Esophagus squamous epithelium (tissue), 5 donors: ENCODE results near the gene IL31. TPM values are rescaled to one million over a fixed set of nuclear protein-coding genes. Genes with fewer than 3 reads are reported as not detected.

ENCODE experiments used
- DNase-seq: peaks from one replicate; lab custom pipeline; 2025; lab: John Stamatoyannopoulos, UW
- H3K27ac ChIP-seq, 4 donors: fragments of 200-600 bp; sonication (generic); one replicate each; pipeline ENCODE4 v1.5.1; 2016 to 2019; ENCODE audit warnings: mild to moderate bottlenecking in 1 of 4
- H3K27me3 ChIP-seq, 4 donors: fragments of 200-600 bp; sonication (generic); 1 replicate in 3 of 4; 2 replicates in 1 of 4; pipeline versions ENCODE4 v1.5.1 to v1.6.0; 2017 to 2021; ENCODE audit warnings: antibody characterized with exemption in 1 of 4
- H3K36me3 ChIP-seq, 3 donors: fragments of 200-600 bp; sonication (generic); one replicate each; pipeline ENCODE4 v1.5.1; 2016 to 2019
- H3K4me1 ChIP-seq, 3 donors: fragments of 200-600 bp; sonication (generic); one replicate each; pipeline ENCODE4 v1.5.1; 2017 to 2019
- H3K4me3 ChIP-seq, 4 donors: fragments of 200-600 bp; sonication (generic); 1 replicate in 3 of 4; 2 replicates in 1 of 4; pipeline ENCODE4 v1.5.1; 2016 to 2019; ENCODE audit warnings: mild to moderate bottlenecking in 2 of 4, moderate library complexity in 1 of 4
- H3K9me3 ChIP-seq, 3 donors: fragments of 200-600 bp; sonication (generic); one replicate each; pipeline ENCODE4 v1.5.1; 2016 to 2019
- CTCF ChIP-seq, 6 experiments: fragments of 450-650 bp in 4 of 6; fragments of 200-600 bp in 2 of 6; sonication (generic) in 2 of 6; IDR thresholded peaks; one replicate each; pipeline ENCODE4 v1.5.1; 2016 to 2019; ENCODE audit warnings: antibody characterized with exemption in 6 of 6, mild to moderate bottlenecking in 4 of 6, moderate library complexity in 4 of 6
- POLR2A ChIP-seq, 4 donors: fragments of 450-650 bp; IDR thresholded peaks; one replicate each; pipeline ENCODE4 v1.6.1; 2017; ENCODE audit warnings: antibody characterized with exemption in 4 of 4, mild to moderate bottlenecking in 4 of 4, moderate library complexity in 3 of 4
- WGBS, 2 donors: methylation state at CpG; one replicate each; pipeline ENCODE4 v1.1.5; 2018; 5-methylcytosine and 5-hydroxymethylcytosine counted together
- intact Hi-C: fragments of 100-400 bp; cut with DNase I; formaldehyde crosslinking; loops from one replicate; pipeline ENCODE4 v1.15.0; 2022
- total RNA-seq, 4 donors: library from RNA; depleted of rRNA; stranded (reverse); fragments of >200 nt; gene quantifications; one replicate each; pipeline ENCODE4 v1.1.0, GENCODE V29; 2016
- donor health status: DM: yes; HTN: yes; CAD: no.

IL31 gene
- total RNA-seq, 4 donors from 2014 or later, result not detected

- no peaks in the 10 kb centered on the region for H3K9me3 ChIP-seq
- no peak overlapping the region for H3K4me3 ChIP-seq
- intact Hi-C loops, result no loop called here
- H3K36me3 ChIP-seq, result peaks cover 0 to 16% (median 0%) of the 10 kb centered on the region in 3 donors
- H3K27me3 ChIP-seq, result no peaks in the 10 kb centered on the region
- no peaks in the 10 kb centered on the region for H3K4me1 ChIP-seq
- DNase-seq, result no peak
- 61 to 78% methylated on average over 11 to 12 of the region's 21 CpGs for WGBS, 2 donors
- no peak for TF ChIP-seq CTCF (IDR thresholded peaks at IDR 0.05)
- no peak for TF ChIP-seq POLR2A (IDR thresholded peaks at IDR 0.05)
- H3K27ac ChIP-seq, result no peak overlapping the region
Measured at GRCh38 chr12:122147514-122148290, 26.3 kb downstream of the IL31 start.

GRCh38 chr12:122145505-122146330 is 28.3 kb downstream of the IL31 start:
- intact Hi-C loops, result no loop called here
- no peak for TF ChIP-seq CTCF (IDR thresholded peaks at IDR 0.05)
- TF ChIP-seq POLR2A (IDR thresholded peaks at IDR 0.05), result no peak
- Histone ChIP-seq H3K27ac (no peak overlapping the region), H3K9me3 (no peaks in the 10 kb centered on the region), H3K4me1 (no peaks in the 10 kb centered on the region), H3K4me3 (no peak overlapping the region), H3K27me3 (no peaks in the 10 kb centered on the region), H3K36me3 (peaks cover 11 to 36% (median 13%) of the 10 kb centered on the region in 3 donors)
- 91 to 100% methylated on average over 1 to 10 of the region's 23 CpGs for WGBS, 2 donors
- no peak for DNase-seq

- no peaks in the 10 kb centered on the region for H3K27me3 ChIP-seq
- 87 to 92% methylated on average over 9 to 10 of the region's 12 CpGs for WGBS, 2 donors
- no peaks in the 10 kb centered on the region for H3K4me1 ChIP-seq
- peaks cover 13 to 43% (median 14%) of the 10 kb centered on the region in 3 donors for H3K36me3 ChIP-seq
- H3K9me3 ChIP-seq, result no peaks in the 10 kb centered on the region
- H3K4me3 ChIP-seq, result no peak overlapping the region
- no peak for DNase-seq
- no peak overlapping the region for H3K27ac ChIP-seq
- no peak for TF ChIP-seq CTCF (IDR thresholded peaks at IDR 0.05)
- intact Hi-C loops, result no loop called here
Measured at GRCh38 chr12:122144885-122145284, 29.1 kb downstream of the IL31 start.

- TF ChIP-seq CTCF (IDR thresholded peaks at IDR 0.05) (no peak), POLR2A (IDR thresholded peaks at IDR 0.05) (no peak)
Measured at GRCh38 chr12:122142857-122143256, 31.2 kb downstream of the IL31 start.

More at GRCh38 chr12:122142857-122143256, 31.2 kb downstream of the IL31 start:
- Histone ChIP-seq H3K9me3 (no peaks in the 10 kb centered on the region), H3K27ac (no peak overlapping the region), H3K4me3 (no peak overlapping the region), H3K27me3 (no peaks in the 10 kb centered on the region), H3K36me3 (peaks cover 13 to 64% (median 14%) of the 10 kb centered on the region in 3 donors), H3K4me1 (peaks cover 0 to 6% (median 0%) of the 10 kb centered on the region in 3 donors)
- intact Hi-C loops, result no loop called here
- DNase-seq, result no peak
- WGBS, 2 donors, result 71 to 82% methylated on average over 3 of the region's 6 CpGs
